Testis (tissue), 3 donors: Measurements from ENCODE around the gene ADRM1. TPM values are rescaled to one million over a fixed set of nuclear protein-coding genes. Genes with fewer than 3 reads are reported as not detected.

Experiments
- DNase-seq: peaks from one replicate; pipeline ENCODE4 v3.0.0-alpha.2; 2019
- H3K27ac ChIP-seq, 2 donors: fragments of 200-600 bp; sonication (generic); one replicate each; pipeline ENCODE4 v1.5.1; 2019
- H3K27me3 ChIP-seq: fragments of 200-600 bp; sonication (generic); one replicate; pipeline ENCODE4 v1.5.1; 2019
- H3K36me3 ChIP-seq: fragments of 200-600 bp; sonication (generic); one replicate; pipeline ENCODE4 v1.5.1; 2017; ENCODE audit warnings: low read depth; ENCODE audit errors: missing control alignments
- H3K4me1 ChIP-seq: fragments of 200-600 bp; sonication (generic); one replicate; pipeline ENCODE4 v1.5.1; 2019
- H3K4me3 ChIP-seq, 2 donors: fragments of 200-600 bp; sonication (generic); one replicate each; pipeline ENCODE4 v1.5.1; 2017 to 2019
- H3K9me3 ChIP-seq: fragments of 200-600 bp; sonication (generic); one replicate; pipeline ENCODE4 v1.5.1; 2017
- CTCF ChIP-seq, 3 experiments: fragments of 450-650 bp in 2 of 3; fragments of 200-600 bp in 1 of 3; sonication (generic) in 1 of 3; IDR thresholded peaks; one replicate each; pipeline ENCODE4 v1.5.1; 2016 to 2019; ENCODE audit warnings: antibody characterized with exemption in 3 of 3, mild to moderate bottlenecking in 2 of 3, moderate library complexity in 1 of 3
- POLR2A ChIP-seq: fragments of 450-650 bp; IDR thresholded peaks from one replicate; pipeline ENCODE4 v1.6.1; 2017; ENCODE audit warnings: antibody characterized with exemption, mild to moderate bottlenecking, moderate library complexity
- WGBS, 2 donors: methylation state at CpG; one replicate each; pipeline ENCODE4 v1.1.5; 2018; 5-methylcytosine and 5-hydroxymethylcytosine counted together
- intact Hi-C: fragments of 100-400 bp; cut with DNase I; formaldehyde crosslinking; loops from one replicate; pipeline ENCODE4 v1.15.1; 2023; ENCODE audit warnings: low total_unique reads
- polyA plus RNA-seq: library from polyadenylated mRNA; stranded (reverse); fragments of 350-450 nt; fragmentation: Illumina TruSeq; extraction: RNeasy Lipid Tissue Mini Kit (QIAGEN cat#74804); gene quantifications from one replicate; pipeline ENCODE4 v1.2.3, GENCODE V29; 2014; ENCODE audit warnings: low read depth, low replicate concordance; ENCODE audit not compliant: insufficient read depth
- total RNA-seq, 2 donors: library from RNA; depleted of rRNA; stranded (reverse); fragments of >200 nt; gene quantifications; one replicate each; pipeline ENCODE4 v1.2.3, GENCODE V29; 2016

ADRM1 gene
- total and polyA plus RNA-seq, 3 donors from 2014 or later: 191 to 286 (median 283) TPM

- intact Hi-C loops: no loop called here
- H3K27me3 ChIP-seq: no peaks in the 10 kb centered on the region
- peak; percentile 51 for DNase-seq
- H3K27ac ChIP-seq: no peak overlapping the region
- peaks cover 21% of the 10 kb centered on the region for H3K4me1 ChIP-seq
- H3K9me3 ChIP-seq: no peaks in the 10 kb centered on the region
- H3K4me3 ChIP-seq: no peak overlapping the region
- H3K36me3 ChIP-seq: no peaks in the 10 kb centered on the region
- no peak for TF ChIP-seq POLR2A
- TF ChIP-seq CTCF (IDR thresholded peaks at IDR 0.05): no peak
- WGBS, 2 donors: 75 to 88% methylated on average over 6 of the region's 6 CpGs
Measured at GRCh38 chr20:62276439-62276838, 26.4 kb upstream of the ADRM1 start.

- H3K4me3 ChIP-seq: no peak overlapping the region
- no peak overlapping the region for H3K27ac ChIP-seq
- H3K4me1 ChIP-seq: peaks cover 21% of the 10 kb centered on the region
- H3K9me3 ChIP-seq: no peaks in the 10 kb centered on the region
- TF ChIP-seq CTCF (IDR thresholded peaks at IDR 0.05): no peak
- TF ChIP-seq POLR2A: no peak
- 79 to 83% methylated on average over 13 of the region's 13 CpGs for WGBS, 2 donors
- H3K36me3 ChIP-seq: no peaks in the 10 kb centered on the region
- intact Hi-C loops: no loop called here
- H3K27me3 ChIP-seq: no peaks in the 10 kb centered on the region
- DNase-seq: no peak
Measured at GRCh38 chr20:62277253-62277652, 25.5 kb upstream of the ADRM1 start.

- no peaks in the 10 kb centered on the region for H3K9me3 ChIP-seq
- peaks cover 19% of the 10 kb centered on the region for H3K4me1 ChIP-seq
- DNase-seq: no peak
- H3K4me3 ChIP-seq: no peak overlapping the region
- no peaks in the 10 kb centered on the region for H3K27me3 ChIP-seq
- no peaks in the 10 kb centered on the region for H3K36me3 ChIP-seq
- TF ChIP-seq CTCF (IDR thresholded peaks at IDR 0.05): no peak
- no peak for TF ChIP-seq POLR2A
- no peak overlapping the region for H3K27ac ChIP-seq
- 89 to 91% methylated on average over 4 of the region's 4 CpGs for WGBS, 2 donors
- intact Hi-C loops: no loop called here
Measured at GRCh38 chr20:62280303-62280702, 22.5 kb upstream of the ADRM1 start.

GRCh38 chr20:62281161-62281933 is 21.4 kb upstream of the ADRM1 start:
- no peaks in the 10 kb centered on the region for H3K27me3 ChIP-seq
- H3K9me3 ChIP-seq: no peaks in the 10 kb centered on the region
- H3K4me1 ChIP-seq: peaks cover 26% of the 10 kb centered on the region
- TF ChIP-seq POLR2A (no peak), CTCF (IDR thresholded peaks at IDR 0.05) (no peak)
- no peaks in the 10 kb centered on the region for H3K36me3 ChIP-seq
- 96% methylated on average over 31 of the region's 31 CpGs for WGBS, 2 donors
- no peak overlapping the region for H3K27ac ChIP-seq
- no peak for DNase-seq
- intact Hi-C loops: no loop called here
- no peak overlapping the region for H3K4me3 ChIP-seq

GRCh38 chr20:62282103-62282502 is 20.7 kb upstream of the ADRM1 start:
- peaks cover 19% of the 10 kb centered on the region for H3K4me1 ChIP-seq
- H3K36me3 ChIP-seq: no peaks in the 10 kb centered on the region
- no peak for DNase-seq
- intact Hi-C loops: no loop called here
- no peaks in the 10 kb centered on the region for H3K27me3 ChIP-seq
- H3K9me3 ChIP-seq: no peaks in the 10 kb centered on the region
- 96 to 98% methylated on average over 7 of the region's 7 CpGs for WGBS, 2 donors
- TF ChIP-seq CTCF (IDR thresholded peaks at IDR 0.05): no peak
- no peak for TF ChIP-seq POLR2A
- no peak overlapping the region for H3K27ac ChIP-seq
- H3K4me3 ChIP-seq: no peak overlapping the region
